BLaER1 treated with 17β-estradiol and CSF1 and Interleukin-3, amounts not matched to agents 10 nM and 100 nM (cell line): ENCODE data around the gene ATF7IP.
A peak's percentile ranks its signal among the peaks of the same experiment; 100 is the strongest.
"Not testable (repeated sequence)": the region's sequence is repeated elsewhere in the genome, so short reads cannot be mapped to it uniquely, and the experiment has no call there.

Experiments
- H3K27ac ChIP-seq, 11 experiments: shearing (Covaris generic); formaldehyde crosslinking; 2 replicates each; pipeline ENCODE4 v1.8.1; 2022
- H3K27me3 ChIP-seq, 11 experiments: shearing (Covaris generic); formaldehyde crosslinking; 2 replicates each; pipeline ENCODE4 v1.8.1; 2022
- H3K36me3 ChIP-seq, 11 experiments: shearing (Covaris generic); formaldehyde crosslinking; 2 replicates each; pipeline ENCODE4 v1.8.1; 2022
- H3K4me1 ChIP-seq, 10 experiments: shearing (Covaris generic); formaldehyde crosslinking; 2 replicates each; pipeline ENCODE4 v1.8.1; 2022
- H3K4me2 ChIP-seq, 11 experiments: shearing (Covaris generic); formaldehyde crosslinking; 2 replicates each; pipeline ENCODE4 v1.8.1; 2022
- H3K4me3 ChIP-seq, 10 experiments: shearing (Covaris generic); formaldehyde crosslinking; 2 replicates each; pipeline ENCODE4 v1.8.1; 2022
- H3K9ac ChIP-seq, 11 experiments: shearing (Covaris generic); formaldehyde crosslinking; 2 replicates each; pipeline ENCODE4 v1.8.1; 2022
- H3K9me3 ChIP-seq, 11 experiments: shearing (Covaris generic); formaldehyde crosslinking; replicated peaks in 1 of 11; 2 replicates each; pipeline ENCODE4 v1.8.1; 2022
- H4K20me1 ChIP-seq, 11 experiments: shearing (Covaris generic); formaldehyde crosslinking; 2 replicates each; pipeline ENCODE4 v1.8.1; 2022
- Cebpa-rat ChIP-seq, 11 experiments: shearing (Covaris generic); IDR thresholded peaks; 2 replicates each; pipeline ENCODE4 v1.8.1; 2022

Gene ATF7IP

GRCh38 chr12:14390870-14391530 is 25.5 kb downstream of the ATF7IP start:
- H3K9ac ChIP-seq = no peak overlapping the region
- peaks cover 0 to 84% (median 10%) of the 10 kb centered on the region in 11 experiments; a peak in 10 of 22 replicates for H4K20me1 ChIP-seq
- H3K4me3 ChIP-seq = no peak overlapping the region
- no peaks in the 10 kb centered on the region for H3K27me3 ChIP-seq
- H3K4me2 ChIP-seq = 0 out of 22 replicates have a peak overlapping the region, but pooled peaks of 1 of the 11 experiments have one; percentile 10
- no peak for TF ChIP-seq Cebpa-rat (IDR thresholded peaks at IDR 0.05)
- H3K9me3 ChIP-seq = peaks cover 0 to 65% (median 54%) of the 10 kb centered on the region in 11 experiments; a peak in 19 of 22 replicates
- H3K4me1 ChIP-seq = peaks cover 0 to 37% (median 5%) of the 10 kb centered on the region in 10 experiments; a peak in 9 of 20 replicates
- H3K27ac ChIP-seq = no peak overlapping the region
- H3K36me3 ChIP-seq = peaks cover 43 to 64% (median 51%) of the 10 kb centered on the region in 11 experiments

- Histone ChIP-seq H3K9me3 (peaks cover 2 to 55% (median 42%) of the 10 kb centered on the region in 11 experiments; a peak in 20 of 22 replicates), H3K27me3 (no peaks in the 10 kb centered on the region), H3K4me1 (peaks cover 0 to 30% (median 5%) of the 10 kb centered on the region in 10 experiments; a peak in 9 of 20 replicates), H3K4me3 (no peak overlapping the region; a peak in 1 of 20 replicates), H3K4me2 (peak overlapping the region in 2 of 11 experiments; percentile 56 to 62; a peak in 3 of 22 replicates), H3K27ac (peak overlapping the region in 3 of 11 experiments; percentile 4 to 30 (median 16); a peak in 5 of 22 replicates), H3K36me3 (peaks cover 29 to 57% (median 44%) of the 10 kb centered on the region in 11 experiments), H3K9ac (peak overlapping the region in 1 of 11 experiments; percentile 53; a peak in 1 of 22 replicates), H4K20me1 (peaks cover 0 to 92% (median 6%) of the 10 kb centered on the region in 11 experiments; a peak in 10 of 22 replicates)
- TF ChIP-seq Cebpa-rat (IDR thresholded peaks at IDR 0.05) = no peak
Observed at GRCh38 chr12:14393751-14394150, 28.3 kb downstream of the ATF7IP start.

- peaks cover 0 to 30% (median 5%) of the 10 kb centered on the region in 10 experiments; a peak in 9 of 20 replicates for H3K4me1 ChIP-seq
- H3K27ac ChIP-seq = peak overlapping the region in 5 of 11 experiments; percentile 4 to 30 (median 26); a peak in 6 of 22 replicates
- H4K20me1 ChIP-seq = peaks cover 0 to 90% (median 6%) of the 10 kb centered on the region in 11 experiments; a peak in 9 of 22 replicates
- H3K36me3 ChIP-seq = peaks cover 25 to 55% (median 41%) of the 10 kb centered on the region in 11 experiments
- TF ChIP-seq Cebpa-rat (IDR thresholded peaks at IDR 0.05) = no peak
- H3K4me3 ChIP-seq = no peak overlapping the region
- no peaks in the 10 kb centered on the region for H3K27me3 ChIP-seq
- H3K9me3 ChIP-seq = peaks cover 9 to 55% (median 42%) of the 10 kb centered on the region in 11 experiments; a peak in 20 of 22 replicates
- peak overlapping the region in 3 of 11 experiments; percentile 0 to 62 (median 56); a peak in 4 of 22 replicates for H3K4me2 ChIP-seq
- H3K9ac ChIP-seq = peak overlapping the region in 1 of 11 experiments; percentile 53; a peak in 1 of 22 replicates
Observed at GRCh38 chr12:14394317-14395073, 29.0 kb downstream of the ATF7IP start.

- peak overlapping the region in 3 of 11 experiments; percentile 0 to 62 (median 56); a peak in 4 of 22 replicates for H3K4me2 ChIP-seq
- 0 out of 22 replicates have a peak overlapping the region, but pooled peaks of 1 of the 11 experiments have one; percentile 28 for H3K9ac ChIP-seq
- TF ChIP-seq Cebpa-rat (IDR thresholded peaks at IDR 0.05) = no peak
- peaks cover 0 to 90% (median 6%) of the 10 kb centered on the region in 11 experiments; a peak in 9 of 22 replicates for H4K20me1 ChIP-seq
- peaks cover 14 to 55% (median 42%) of the 10 kb centered on the region in 11 experiments; a peak in 21 of 22 replicates for H3K9me3 ChIP-seq
- H3K4me1 ChIP-seq = peaks cover 0 to 30% (median 5%) of the 10 kb centered on the region in 10 experiments; a peak in 9 of 20 replicates
- H3K36me3 ChIP-seq = peaks cover 24 to 53% (median 35%) of the 10 kb centered on the region in 11 experiments; a peak in 20 of 22 replicates
- H3K27me3 ChIP-seq = no peaks in the 10 kb centered on the region
- no peak overlapping the region; a peak in 2 of 22 replicates for H3K27ac ChIP-seq
- no peak overlapping the region for H3K4me3 ChIP-seq
Observed at GRCh38 chr12:14395074-14395778, 29.7 kb downstream of the ATF7IP start.

GRCh38 chr12:14396071-14396470 is 30.6 kb downstream of the ATF7IP start:
- H4K20me1 ChIP-seq = peaks cover 0 to 90% (median 6%) of the 10 kb centered on the region in 11 experiments; a peak in 10 of 22 replicates
- H3K36me3 ChIP-seq = peaks cover 23 to 53% (median 37%) of the 10 kb centered on the region in 11 experiments; a peak in 20 of 22 replicates
- H3K4me3 ChIP-seq = no peak overlapping the region
- peaks cover 0 to 25% (median 5%) of the 10 kb centered on the region in 10 experiments; a peak in 9 of 20 replicates for H3K4me1 ChIP-seq
- no peaks in the 10 kb centered on the region for H3K27me3 ChIP-seq
- H3K27ac ChIP-seq = no peak overlapping the region
- TF ChIP-seq Cebpa-rat (IDR thresholded peaks at IDR 0.05) = no peak
- H3K9ac ChIP-seq = no peak overlapping the region
- peaks cover 14 to 57% (median 48%) of the 10 kb centered on the region in 11 experiments; a peak in 21 of 22 replicates for H3K9me3 ChIP-seq
- H3K4me2 ChIP-seq = no peak overlapping the region

GRCh38 chr12:14399871-14400270 is 34.4 kb downstream of the ATF7IP start:
- Histone ChIP-seq H3K4me3 (no peak overlapping the region), H4K20me1 (peaks cover 6 to 96% (median 27%) of the 10 kb centered on the region in 11 experiments; a peak in 13 of 22 replicates), H3K4me2 (no peak overlapping the region), H3K9ac (no peak overlapping the region), H3K4me1 (peaks cover 9 to 29% (median 14%) of the 10 kb centered on the region in 10 experiments), H3K27me3 (no peaks in the 10 kb centered on the region), H3K27ac (no peak overlapping the region), H3K36me3 (peaks cover 16 to 50% (median 31%) of the 10 kb centered on the region in 11 experiments; a peak in 18 of 22 replicates), H3K9me3 (peaks cover 14 to 53% (median 47%) of the 10 kb centered on the region in 11 experiments; a peak in 21 of 22 replicates)
- no peak for TF ChIP-seq Cebpa-rat (IDR thresholded peaks at IDR 0.05)

- H3K27me3 ChIP-seq = no peaks in the 10 kb centered on the region
- H3K9ac ChIP-seq = no peak overlapping the region
- no peak overlapping the region for H3K4me3 ChIP-seq
- H3K4me2 ChIP-seq = no peak overlapping the region
- H4K20me1 ChIP-seq = peaks cover 6 to 96% (median 27%) of the 10 kb centered on the region in 11 experiments; a peak in 13 of 22 replicates
- no peak for TF ChIP-seq Cebpa-rat (IDR thresholded peaks at IDR 0.05)
- H3K9me3 ChIP-seq = peaks cover 21 to 61% (median 54%) of the 10 kb centered on the region in 11 experiments; a peak in 21 of 22 replicates
- H3K4me1 ChIP-seq = peaks cover 8 to 24% (median 14%) of the 10 kb centered on the region in 10 experiments
- peaks cover 22 to 57% (median 33%) of the 10 kb centered on the region in 11 experiments; a peak in 18 of 22 replicates for H3K36me3 ChIP-seq
- H3K27ac ChIP-seq = no peak overlapping the region
Observed at GRCh38 chr12:14400599-14400998, 35.1 kb downstream of the ATF7IP start.

GRCh38 chr12:14401267-14401666 is 35.8 kb downstream of the ATF7IP start:
- Histone ChIP-seq H3K9me3 (peaks cover 22 to 63% (median 58%) of the 10 kb centered on the region in 11 experiments; a peak in 21 of 22 replicates), H3K36me3 (peaks cover 27 to 59% (median 37%) of the 10 kb centered on the region in 11 experiments; a peak in 21 of 22 replicates), H4K20me1 (peaks cover 6 to 97% (median 27%) of the 10 kb centered on the region in 11 experiments; a peak in 13 of 22 replicates), H3K4me1 (peaks cover 8 to 24% (median 14%) of the 10 kb centered on the region in 10 experiments)
- not testable (repeated sequence) for H3K4me3 ChIP-seq, H3K27ac ChIP-seq, H3K4me2 ChIP-seq, H3K27me3 ChIP-seq, H3K9ac ChIP-seq
